PFSK-1 (cell line): ENCODE results near the gene ZHX3.

Experiments
- POLR2AphosphoS5 ChIP-seq: IDR thresholded peaks from 2 replicates; pipeline ENCODE4 v1.6.1; 2012; ENCODE audit warnings: low read depth, mild to moderate bottlenecking, control low read depth, low read length, moderate library complexity
- SIN3A ChIP-seq: IDR thresholded peaks from 2 replicates; pipeline ENCODE4 v1.6.1; 2012; ENCODE audit warnings: mild to moderate bottlenecking, low read length, moderate library complexity, borderline replicate concordance; ENCODE audit not compliant: insufficient read depth
- TF ChIP-seq, protein P1 (sequence below), 2 experiments: IDR thresholded peaks; 2 replicates each; pipeline versions ENCODE4 v1.6.1 to v1.8.0; 2011 to 2012; ENCODE audit warnings: low read depth in 2 of 2, low read length in 2 of 2, control low read depth in 1 of 2, inconsistent platforms in 1 of 2, mild to moderate bottlenecking in 1 of 2, moderate library complexity in 1 of 2; ENCODE audit not compliant: insufficient read depth in 1 of 2

- TF ChIP-seq, protein P1, sequence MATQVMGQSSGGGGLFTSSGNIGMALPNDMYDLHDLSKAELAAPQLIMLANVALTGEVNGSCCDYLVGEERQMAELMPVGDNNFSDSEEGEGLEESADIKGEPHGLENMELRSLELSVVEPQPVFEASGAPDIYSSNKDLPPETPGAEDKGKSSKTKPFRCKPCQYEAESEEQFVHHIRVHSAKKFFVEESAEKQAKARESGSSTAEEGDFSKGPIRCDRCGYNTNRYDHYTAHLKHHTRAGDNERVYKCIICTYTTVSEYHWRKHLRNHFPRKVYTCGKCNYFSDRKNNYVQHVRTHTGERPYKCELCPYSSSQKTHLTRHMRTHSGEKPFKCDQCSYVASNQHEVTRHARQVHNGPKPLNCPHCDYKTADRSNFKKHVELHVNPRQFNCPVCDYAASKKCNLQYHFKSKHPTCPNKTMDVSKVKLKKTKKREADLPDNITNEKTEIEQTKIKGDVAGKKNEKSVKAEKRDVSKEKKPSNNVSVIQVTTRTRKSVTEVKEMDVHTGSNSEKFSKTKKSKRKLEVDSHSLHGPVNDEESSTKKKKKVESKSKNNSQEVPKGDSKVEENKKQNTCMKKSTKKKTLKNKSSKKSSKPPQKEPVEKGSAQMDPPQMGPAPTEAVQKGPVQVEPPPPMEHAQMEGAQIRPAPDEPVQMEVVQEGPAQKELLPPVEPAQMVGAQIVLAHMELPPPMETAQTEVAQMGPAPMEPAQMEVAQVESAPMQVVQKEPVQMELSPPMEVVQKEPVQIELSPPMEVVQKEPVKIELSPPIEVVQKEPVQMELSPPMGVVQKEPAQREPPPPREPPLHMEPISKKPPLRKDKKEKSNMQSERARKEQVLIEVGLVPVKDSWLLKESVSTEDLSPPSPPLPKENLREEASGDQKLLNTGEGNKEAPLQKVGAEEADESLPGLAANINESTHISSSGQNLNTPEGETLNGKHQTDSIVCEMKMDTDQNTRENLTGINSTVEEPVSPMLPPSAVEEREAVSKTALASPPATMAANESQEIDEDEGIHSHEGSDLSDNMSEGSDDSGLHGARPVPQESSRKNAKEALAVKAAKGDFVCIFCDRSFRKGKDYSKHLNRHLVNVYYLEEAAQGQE (IDR thresholded peaks at IDR 0.05; ENCODE audit: insufficient read depth in 1 of 2, low read depth in 2 of 2, low read length in 2 of 2) = no peak
- TF ChIP-seq POLR2AphosphoS5 (no peak), SIN3A (no peak)
Measured at GRCh38 chr20:41304424-41305079, 13.0 kb downstream of the ZHX3 start.
